ENCODE results near the gene TFRC.
"Not testable (repeated sequence)": the region's sequence is repeated elsewhere in the genome, so short reads cannot be mapped to it uniquely, and the experiment has no call there.

TFRC gene

DNA sequence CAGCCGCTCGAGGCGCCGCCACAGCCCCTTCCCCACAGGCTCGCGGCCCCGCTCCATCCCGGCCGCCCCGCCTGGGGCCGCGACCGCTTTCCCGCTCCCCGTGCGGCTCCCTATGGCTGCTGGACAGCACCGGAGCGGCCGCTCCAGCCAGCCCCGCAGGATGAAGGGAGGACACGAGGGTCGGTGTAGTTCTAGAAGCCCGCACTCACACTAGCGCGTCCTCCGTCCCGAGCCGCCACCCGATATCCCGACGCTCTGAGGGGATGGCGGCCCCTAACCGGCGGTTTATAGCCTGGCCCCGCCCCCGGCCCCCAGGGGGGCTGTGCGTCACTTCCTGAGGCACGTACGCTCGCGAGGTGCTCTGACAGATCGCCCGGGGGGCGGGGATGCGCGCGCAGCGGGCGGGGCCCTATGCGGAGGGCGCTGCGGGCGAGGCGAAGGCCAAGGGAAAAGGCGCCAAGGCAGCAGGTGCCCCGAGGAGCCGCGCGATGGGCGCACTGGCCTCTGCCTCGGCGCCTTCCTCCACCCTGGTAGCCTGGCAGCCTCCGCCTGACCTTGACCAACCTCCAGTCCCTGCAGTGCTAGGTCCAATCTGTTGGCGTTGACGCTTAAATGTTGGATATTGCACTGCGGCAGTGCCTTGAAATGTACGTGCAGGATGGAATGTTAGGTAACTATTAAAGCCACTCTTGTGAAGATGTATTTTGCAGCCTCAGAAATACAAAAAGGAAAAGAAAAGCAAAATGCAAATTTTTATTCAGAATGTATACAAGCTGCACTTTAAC is at the start of gene TFRC:
TFRC (minus strand) TSS at position 257 of the 785 bp plus-strand sequence. CDS start 4,991 bp downstream, outside the sequence.
- in situ Hi-C loops (cut with MboI; ENCODE audit: low sequenced_read_pairs): loop anchor here (10.0 kb wide), 1 partner anchor 113 kb away; no protein-coding TSS in a partner anchor

GRCh38 chr3:196128172-196128843 is 46.4 kb upstream of the TFRC start:
- in situ Hi-C loops (cut with MboI; ENCODE audit: low sequenced_read_pairs): no loop called here

- in situ Hi-C loops (cut with MboI; ENCODE audit: low sequenced_read_pairs): no loop called here
These were observed 45.6 kb upstream of the TFRC start for GRCh38 chr3:196127308-196128040.

- in situ Hi-C loops (cut with MboI; ENCODE audit: low sequenced_read_pairs): no loop called here
These were observed 42.7 kb upstream of the TFRC start for GRCh38 chr3:196124608-196125007.

- in situ Hi-C loops (cut with MboI; ENCODE audit: low sequenced_read_pairs): no loop called here
These were observed 40.8 kb upstream of the TFRC start for GRCh38 chr3:196122688-196123046.

- in situ Hi-C loops (cut with MboI; ENCODE audit: low sequenced_read_pairs): no loop called here
These were observed 40.3 kb upstream of the TFRC start for GRCh38 chr3:196122021-196122687.

- in situ Hi-C loops (cut with MboI; ENCODE audit: low sequenced_read_pairs): no loop called here
These were observed 39.2 kb upstream of the TFRC start for GRCh38 chr3:196121066-196121465.

DNA sequence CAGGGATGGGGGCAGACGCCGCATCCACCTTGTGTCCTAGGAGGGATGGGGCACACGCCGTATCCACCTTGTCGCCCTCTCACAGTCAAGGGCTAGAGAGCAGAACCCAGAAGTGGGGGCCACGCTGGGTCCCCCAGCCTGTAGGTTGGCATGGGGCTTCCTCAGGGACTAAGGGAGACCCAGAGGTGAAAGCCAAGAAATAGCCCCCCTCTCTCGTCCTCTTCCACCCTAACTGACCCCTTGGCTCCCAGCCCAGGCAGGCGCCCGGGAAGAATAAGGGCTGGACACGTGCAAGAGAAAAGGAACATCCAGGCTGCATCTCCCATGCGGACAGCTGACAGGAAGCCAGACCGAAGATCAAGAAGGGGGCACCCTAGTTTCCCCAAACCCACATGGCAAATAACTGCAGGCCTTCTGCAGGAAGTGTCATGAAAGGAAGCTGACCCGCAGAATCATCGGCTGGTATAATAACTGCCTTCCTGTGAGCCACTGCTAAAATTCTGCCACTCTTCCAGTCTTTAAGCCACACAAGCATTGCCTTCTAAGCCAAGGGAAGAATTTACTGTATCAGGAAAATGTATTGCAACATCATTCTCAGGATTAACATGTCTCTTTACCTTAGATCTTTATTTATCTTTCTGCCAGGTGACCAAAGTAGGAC is 38.5 kb upstream of the TFRC start:
- in situ Hi-C loops (cut with MboI; ENCODE audit: low sequenced_read_pairs): no loop called here

DNA sequence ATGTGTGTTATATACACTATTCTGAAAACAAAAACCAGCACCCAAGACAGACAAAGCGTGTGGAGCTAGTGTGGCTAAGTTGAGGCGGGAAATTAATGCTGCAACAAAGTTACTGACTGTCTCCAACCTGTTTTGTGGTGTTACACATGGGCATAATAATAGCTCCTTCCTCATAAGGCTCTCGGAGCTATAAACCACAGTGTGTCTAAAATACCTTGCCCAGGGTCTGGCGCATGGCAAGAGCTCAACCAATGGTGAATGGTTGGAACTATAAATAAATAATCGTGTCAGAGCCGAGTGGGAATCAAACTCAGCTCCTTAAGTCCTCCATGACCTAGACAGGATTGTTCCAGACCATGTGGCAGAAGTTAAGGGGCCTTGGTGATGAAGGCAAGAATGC is 35.9 kb upstream of the TFRC start:
- in situ Hi-C loops (cut with MboI; ENCODE audit: low sequenced_read_pairs): no loop called here

DNA sequence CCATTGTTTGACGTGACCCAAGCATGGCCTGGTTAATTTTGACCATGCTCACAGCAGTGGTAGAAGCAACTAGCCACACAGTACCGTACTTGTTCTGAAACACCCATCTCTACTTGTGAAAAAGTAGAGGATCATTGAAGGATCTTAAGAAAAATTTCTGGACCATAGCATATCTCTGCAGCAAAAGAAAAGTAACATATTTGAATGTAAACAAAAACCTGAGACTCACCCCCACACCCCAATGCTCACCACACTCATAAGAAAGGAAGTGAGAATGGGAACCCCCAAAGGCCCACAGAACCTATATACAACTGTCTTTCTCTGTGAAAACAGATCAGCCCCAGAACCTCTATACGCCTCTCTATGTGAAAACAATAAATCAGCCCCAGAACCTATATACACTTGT is 33.8 kb upstream of the TFRC start:
- in situ Hi-C loops (cut with MboI; ENCODE audit: low sequenced_read_pairs): no loop called here

DNA sequence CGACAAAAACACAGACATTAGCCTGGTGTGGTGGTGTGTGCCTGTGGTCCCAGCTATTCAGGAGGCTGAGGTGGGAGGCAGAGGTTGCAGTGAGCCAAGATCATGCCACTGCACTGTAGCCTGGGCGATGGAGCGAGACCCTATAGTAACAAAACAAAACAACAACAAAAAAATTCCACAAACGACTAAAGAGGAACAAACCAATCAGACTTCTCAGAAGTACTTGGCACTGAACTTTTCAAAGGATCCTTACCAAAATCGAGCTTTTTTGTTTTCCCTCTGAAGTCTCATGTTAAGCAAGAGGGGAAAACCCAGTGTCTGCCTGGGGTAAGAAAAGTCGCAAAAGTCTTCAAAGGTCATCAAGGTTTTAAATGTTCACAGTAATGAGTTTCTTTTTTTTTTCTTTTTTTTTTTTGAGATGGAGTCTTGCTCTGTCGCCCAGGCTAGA is 30.1 kb upstream of the TFRC start:
- in situ Hi-C loops (cut with MboI; ENCODE audit: low sequenced_read_pairs): no loop called here

- in situ Hi-C loops (cut with MboI; ENCODE audit: low sequenced_read_pairs): no loop called here
These were observed 26.3 kb upstream of the TFRC start for GRCh38 chr3:196108075-196108743.

DNA sequence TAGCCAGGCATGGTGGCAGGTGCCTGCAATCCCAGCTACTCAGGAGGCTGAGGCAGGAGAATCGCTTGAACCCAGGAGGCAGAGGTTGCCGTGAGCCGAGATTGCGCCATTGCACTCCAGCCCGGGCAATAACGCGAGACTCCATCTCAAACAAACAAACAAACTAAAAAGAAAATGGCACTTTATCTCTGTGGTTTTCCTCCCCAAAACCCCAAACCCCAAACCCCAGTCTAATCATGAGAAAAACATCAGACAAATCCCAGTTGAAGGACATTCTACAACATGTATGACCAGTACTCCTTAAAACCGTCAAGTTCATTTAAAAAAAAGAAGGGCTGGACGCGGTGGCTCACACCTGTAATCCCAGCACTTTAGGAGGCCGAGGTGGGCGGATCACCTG is 22.8 kb upstream of the TFRC start:
- in situ Hi-C loops (cut with MboI; ENCODE audit: low sequenced_read_pairs): not testable (repeated sequence)

- in situ Hi-C loops (cut with MboI; ENCODE audit: low sequenced_read_pairs): not testable (repeated sequence)
These were observed 16.6 kb upstream of the TFRC start for GRCh38 chr3:196098365-196098980.

DNA sequence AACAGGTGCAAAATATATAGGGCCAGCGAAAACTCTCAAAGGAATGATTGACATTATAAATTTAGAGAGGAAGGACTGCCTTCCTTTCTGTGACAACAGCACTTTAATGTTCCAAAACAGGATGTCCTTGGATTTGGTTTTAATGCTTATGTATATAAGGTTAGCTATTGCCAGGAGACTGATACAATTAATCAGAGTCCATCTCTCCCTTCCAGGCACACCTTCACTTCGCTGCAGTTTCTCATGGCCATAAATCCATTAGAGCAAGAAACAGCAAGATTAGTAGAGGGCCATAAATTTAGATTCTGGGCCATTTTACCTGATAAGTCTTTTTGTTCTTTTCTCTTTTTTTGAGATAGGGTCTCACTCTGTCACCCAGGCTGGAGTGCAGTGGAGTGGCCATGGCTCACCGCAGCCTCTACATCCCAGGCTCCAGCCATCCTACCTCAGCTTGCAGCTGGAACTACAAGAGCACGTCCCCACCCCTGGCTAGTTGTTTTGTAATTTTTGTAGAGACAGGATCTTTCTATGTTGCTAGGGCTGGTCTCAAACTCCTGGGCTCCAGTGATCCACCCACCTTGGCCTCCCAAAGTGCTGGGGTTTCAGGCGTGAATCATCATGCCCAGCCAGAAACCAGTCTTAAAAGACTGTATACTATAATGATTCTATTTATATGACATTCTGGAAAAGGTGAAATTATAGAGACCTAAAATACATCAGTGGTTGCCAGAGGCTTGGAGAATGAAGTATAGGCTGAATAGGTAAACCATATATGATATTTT is 15.7 kb upstream of the TFRC start:
- in situ Hi-C loops (cut with MboI; ENCODE audit: low sequenced_read_pairs): no loop called here

- in situ Hi-C loops (cut with MboI; ENCODE audit: low sequenced_read_pairs): no loop called here
These were observed 14.6 kb upstream of the TFRC start for GRCh38 chr3:196096382-196096953.

GRCh38 chr3:196093317-196094111 is 11.6 kb upstream of the TFRC start:
- in situ Hi-C loops (cut with MboI; ENCODE audit: low sequenced_read_pairs): no loop called here

GRCh38 chr3:196087906-196088305 is 6.0 kb upstream of the TFRC start:
- in situ Hi-C loops (cut with MboI; ENCODE audit: low sequenced_read_pairs): loop anchor here (10.0 kb wide), 1 partner anchor 107 kb away; no protein-coding TSS in a partner anchor
